AG08395 (cell line): ENCODE results near the gene IL1RAPL1.
"Not testable (repeated sequence)": the region's sequence is repeated elsewhere in the genome, so short reads cannot be mapped to it uniquely, and the experiment has no call there.

ENCODE experiments used
- DNase-seq: peaks from one replicate; pipeline ENCODE4 v3.0.0; 2012; ENCODE audit warnings: mixed read lengths, low spot score

IL1RAPL1 gene

DNA sequence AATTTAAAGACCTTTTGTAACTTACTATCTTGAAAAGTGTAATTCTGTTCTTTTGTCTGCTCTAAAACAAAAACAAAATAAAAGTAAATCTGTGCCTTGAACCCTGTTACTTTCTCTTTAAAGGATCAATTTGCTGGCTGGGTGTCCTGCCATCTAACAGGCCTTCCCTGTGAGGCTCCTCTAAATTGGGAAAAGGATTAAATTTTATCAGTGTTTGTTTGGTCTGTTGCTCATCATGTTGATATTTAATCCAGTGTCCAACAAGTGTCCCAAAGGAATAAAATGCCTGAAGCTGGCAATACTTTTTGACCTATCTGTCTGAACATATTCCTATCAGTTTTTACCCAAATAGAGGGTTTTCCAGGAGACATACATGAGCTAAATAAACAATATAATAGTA, 688.7 kb downstream of the IL1RAPL1 start:
- DNase-seq: no peak

DNA sequence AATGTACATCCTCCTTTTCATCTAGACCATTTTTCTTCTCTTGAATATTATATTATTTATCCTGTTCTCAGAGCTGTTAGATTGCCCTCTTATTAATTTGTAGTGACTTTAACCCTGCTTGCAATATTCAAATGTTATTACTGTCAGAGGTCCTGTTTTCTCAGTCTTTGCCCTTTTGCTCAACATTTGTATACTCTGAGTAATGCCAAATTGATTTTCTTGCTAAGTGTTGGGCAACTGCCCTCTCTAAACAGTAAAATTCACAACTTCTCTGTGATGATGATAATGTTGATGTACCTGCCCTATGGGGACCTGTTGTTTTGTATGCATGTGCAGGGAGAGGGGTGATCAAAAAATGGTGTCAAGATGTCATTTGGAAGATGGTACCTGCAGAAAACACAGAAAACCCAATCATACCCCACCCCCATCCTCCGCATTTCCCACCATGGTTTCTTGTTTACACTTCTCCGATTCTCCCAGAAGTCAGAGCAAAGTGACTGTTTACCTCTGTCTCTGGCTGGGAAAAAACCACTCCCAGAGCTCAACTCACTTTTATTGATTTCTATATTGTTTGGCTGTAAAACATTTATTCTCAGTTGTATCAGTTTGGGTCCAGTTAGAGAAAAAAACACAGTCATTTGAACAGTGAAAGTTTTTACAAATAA, 694.0 kb downstream of the IL1RAPL1 start:
- no peak for DNase-seq

DNA sequence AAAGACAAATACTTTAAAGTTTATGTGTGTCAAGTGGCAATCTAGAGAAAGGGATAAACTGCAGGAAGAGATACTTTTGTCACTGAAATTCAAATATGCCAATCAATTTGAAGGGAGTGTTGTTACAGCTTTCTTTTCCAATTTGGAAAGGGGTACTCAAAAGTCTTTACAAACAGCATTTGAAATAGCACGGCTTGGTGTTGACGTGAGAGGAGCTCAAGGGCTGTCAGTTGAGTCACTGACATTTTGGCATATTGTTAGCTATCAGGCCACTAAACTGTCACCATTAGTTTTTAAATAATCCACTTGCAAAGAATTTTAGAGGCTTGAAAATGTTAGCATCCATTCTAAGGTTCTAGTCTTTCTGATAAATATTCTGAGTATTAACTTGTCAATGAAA, 698.4 kb downstream of the IL1RAPL1 start:
- DNase-seq: no peak

- peak; percentile 5 for DNase-seq
Measured at GRCh38 chrX:29295987-29296680, 708.9 kb downstream of the IL1RAPL1 start.

- no peak for DNase-seq
Measured at GRCh38 chrX:29297171-29297800, 710.0 kb downstream of the IL1RAPL1 start.

- DNase-seq: no peak
Measured at GRCh38 chrX:29299684-29300083, 712.4 kb downstream of the IL1RAPL1 start.

GRCh38 chrX:29308726-29309125, 721.5 kb downstream of the IL1RAPL1 start:
- DNase-seq: no peak

DNA sequence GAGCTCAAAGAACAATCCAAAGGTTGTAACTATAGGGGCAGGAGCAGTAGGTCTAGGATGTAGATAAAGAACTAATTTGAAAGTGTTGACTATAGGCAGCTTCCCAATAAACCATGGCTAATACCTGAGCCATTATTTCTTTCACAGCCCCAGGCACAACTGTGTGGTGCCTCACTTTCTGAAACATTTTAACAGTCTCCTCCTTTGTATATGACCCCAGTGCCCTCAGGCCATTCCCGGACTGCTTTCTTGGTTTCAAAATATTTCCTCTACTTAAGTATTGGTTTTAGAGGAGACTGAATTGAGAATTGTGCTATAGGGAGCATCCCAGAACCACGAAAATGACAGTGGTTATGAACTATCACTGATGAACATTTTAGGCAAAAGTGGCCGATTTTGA, 728.7 kb downstream of the IL1RAPL1 start:
- no peak for DNase-seq

DNA sequence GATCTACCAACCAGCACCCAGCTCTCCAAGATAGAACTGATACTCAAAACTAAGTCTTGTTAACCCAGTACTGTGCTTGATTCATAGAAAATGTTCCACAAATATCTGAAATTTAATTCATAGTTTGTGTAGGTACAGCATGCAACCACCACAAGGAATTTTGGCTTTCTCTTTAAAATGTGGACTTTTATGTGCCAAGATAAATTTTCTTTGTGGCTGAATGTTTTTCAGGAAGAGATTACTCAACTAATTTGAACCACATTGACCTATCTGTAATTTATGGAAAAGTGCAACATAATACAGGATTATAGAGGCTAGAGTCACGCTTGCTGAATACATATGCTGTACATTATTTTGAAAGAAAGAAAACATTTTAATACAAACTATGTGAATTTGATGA, 730.8 kb downstream of the IL1RAPL1 start:
- DNase-seq: peak; percentile 7

GRCh38 chrX:29332429-29332828, 745.2 kb downstream of the IL1RAPL1 start:
- DNase-seq: not testable (repeated sequence)

GRCh38 chrX:29333091-29333490, 745.8 kb downstream of the IL1RAPL1 start:
- not testable (repeated sequence) for DNase-seq

- DNase-seq: no peak
Measured at GRCh38 chrX:29348288-29348687, 761.0 kb downstream of the IL1RAPL1 start.

GRCh38 chrX:29359276-29359675, 772.0 kb downstream of the IL1RAPL1 start:
- no peak for DNase-seq

DNA sequence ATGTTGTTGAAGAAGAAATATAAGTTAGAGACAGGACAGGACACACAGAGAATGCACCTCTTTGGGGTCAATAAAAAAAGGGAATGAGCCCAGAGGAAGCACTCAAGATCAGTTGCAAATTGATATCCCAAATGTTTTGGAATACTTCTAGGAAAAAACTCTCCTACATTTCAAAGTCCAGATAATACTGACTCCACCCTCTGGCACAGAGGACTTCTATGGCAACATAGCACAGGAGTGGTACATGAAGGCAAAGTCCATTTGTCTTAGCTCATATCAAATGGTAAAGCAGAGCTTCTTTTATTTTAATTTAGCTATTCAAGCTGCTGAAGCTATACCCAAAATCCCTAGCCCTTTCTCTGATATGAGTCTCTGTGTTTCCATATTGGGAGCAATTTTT, 787.5 kb downstream of the IL1RAPL1 start:
- not testable (repeated sequence) for DNase-seq

GRCh38 chrX:29376584-29376983, 789.3 kb downstream of the IL1RAPL1 start:
- no peak for DNase-seq

DNA sequence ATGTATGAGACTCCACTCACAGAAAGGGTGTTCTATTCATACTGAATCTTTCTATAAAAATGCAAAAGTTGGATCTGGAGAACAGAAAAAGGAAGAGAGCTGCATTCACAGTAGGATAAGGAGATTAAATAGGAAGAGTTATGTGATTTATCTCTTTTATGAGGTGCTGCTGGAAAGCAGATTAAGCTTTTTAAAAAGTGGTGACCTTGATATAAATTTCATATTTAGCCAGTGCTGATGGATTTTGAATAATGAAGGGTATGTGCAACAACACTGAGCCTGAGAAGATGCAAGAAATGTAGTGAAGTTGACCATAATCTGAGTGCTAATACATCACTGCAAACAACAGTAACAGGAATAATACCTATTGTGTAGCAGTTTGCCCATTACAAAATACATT, 795.6 kb downstream of the IL1RAPL1 start:
- no peak for DNase-seq

GRCh38 chrX:29388509-29388908, 801.3 kb downstream of the IL1RAPL1 start:
- DNase-seq: no peak

GRCh38 chrX:29397506-29397905, 810.3 kb downstream of the IL1RAPL1 start:
- DNase-seq: peak; percentile 4

DNA sequence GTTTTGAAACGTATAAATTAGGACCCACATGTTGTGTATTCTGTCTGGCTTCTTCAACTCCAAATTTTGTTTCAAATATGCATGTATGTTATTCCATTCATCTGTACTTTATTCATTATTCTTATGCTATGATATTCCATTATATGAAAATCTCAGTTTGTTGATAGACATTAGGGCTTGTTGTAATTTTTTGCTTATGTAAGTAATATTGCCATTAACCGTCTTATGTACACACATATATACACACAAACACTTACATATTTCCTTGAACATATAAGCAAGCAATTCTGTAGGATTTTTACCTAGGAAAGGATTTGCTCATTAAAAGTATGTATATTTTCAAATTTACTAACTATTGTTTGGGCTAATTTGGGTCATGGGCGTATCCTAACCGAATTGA, 820.1 kb downstream of the IL1RAPL1 start:
- no peak for DNase-seq

DNA sequence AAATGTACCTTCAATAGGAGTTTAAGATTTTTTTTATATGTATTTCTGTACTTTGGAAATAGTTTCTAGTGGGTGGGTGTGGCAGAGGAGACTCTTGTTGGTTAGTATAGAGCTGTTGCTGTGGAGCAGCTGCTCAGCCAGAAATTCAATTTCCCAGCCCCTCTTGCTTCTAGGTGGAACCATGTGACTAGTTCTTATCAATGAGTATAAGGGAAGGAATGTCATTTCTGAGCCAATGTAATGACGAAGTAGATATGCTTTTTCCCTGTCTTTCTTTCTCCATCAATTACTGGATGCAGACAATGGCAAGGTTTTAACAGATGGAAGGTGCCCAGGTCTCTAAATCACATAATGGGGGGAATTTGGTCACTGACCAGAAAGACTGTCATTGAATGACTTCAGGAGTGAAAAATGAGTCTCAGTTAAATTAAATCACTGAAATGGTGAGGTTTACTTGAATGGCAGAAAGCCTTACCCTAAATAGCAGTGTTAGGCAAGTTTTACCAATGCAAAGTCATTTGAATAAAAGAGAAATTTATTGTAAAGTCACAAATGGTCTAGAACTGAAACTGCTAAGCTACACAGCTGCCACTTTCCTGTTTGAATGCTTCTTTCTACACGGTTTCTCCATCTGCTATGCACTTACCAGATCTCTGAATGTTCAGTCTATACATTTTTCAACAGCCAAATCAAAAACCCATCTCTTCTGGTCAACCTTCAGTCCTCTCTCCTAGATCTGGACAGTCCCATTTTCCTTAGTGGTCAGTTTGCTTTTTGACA, 832.7 kb downstream of the IL1RAPL1 start:
- DNase-seq: no peak

DNA sequence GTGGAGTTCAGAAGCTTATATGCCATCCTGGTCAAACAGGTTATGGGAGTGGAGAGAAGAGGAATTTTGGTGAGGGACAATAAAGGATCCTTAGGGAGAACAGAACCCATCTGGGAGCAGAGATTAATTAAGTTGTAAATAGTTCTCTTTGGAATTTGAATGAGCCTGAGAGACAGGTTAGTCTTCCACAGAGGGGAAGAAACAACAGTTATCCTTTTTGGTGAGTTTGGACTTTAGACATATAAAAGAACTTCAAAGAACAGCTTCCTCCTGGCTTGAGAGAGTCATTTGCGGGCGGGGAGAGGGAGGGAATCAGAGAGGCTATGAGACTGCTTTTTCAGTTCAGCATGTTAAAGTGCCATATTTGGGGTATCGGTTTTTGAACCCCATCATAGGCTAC, 834.8 kb downstream of the IL1RAPL1 start:
- no peak for DNase-seq

DNA sequence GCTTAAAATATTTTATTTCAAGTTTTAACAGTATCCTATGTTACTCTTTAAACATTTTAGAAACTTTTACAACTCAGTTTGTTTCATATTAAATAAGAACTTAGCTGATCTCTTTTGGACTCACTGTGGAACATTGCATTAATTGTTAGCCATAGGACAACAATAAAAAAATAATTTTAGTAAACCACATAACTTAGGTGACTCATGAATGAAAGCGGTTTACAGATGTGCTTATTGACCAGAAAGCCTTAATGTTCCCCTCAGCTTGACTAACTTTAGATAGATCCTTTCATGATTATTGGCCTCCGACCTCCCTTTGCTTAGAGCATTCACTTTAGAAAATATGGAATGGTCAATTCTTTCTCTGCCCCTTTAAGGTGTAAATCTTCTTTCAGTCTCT, 844.6 kb downstream of the IL1RAPL1 start:
- DNase-seq: no peak

DNA sequence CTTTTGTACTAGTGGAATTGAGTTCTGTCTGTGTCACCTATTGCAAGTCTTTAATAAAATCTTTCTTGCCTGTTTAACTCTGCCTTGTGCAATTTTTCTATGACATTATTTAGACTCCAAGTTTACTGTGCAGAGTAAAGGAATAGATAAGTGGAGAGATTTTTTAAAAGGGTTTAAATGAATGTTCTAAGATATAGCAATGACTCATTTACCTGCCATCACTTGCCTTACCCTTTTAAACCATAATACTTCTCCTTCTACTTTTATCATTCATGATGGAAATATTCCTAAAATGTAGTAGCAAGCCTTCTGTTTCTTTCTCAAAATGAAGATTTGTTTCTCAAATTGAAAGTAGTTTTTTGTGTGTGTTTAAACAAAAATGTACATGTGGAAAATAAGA, 845.3 kb downstream of the IL1RAPL1 start:
- DNase-seq: no peak
